Activated gamma-delta T cell (primary cell): Measurements from ENCODE around the gene COX20.
"Not testable (repeated sequence)": the region's sequence is repeated elsewhere in the genome, so short reads cannot be mapped to it uniquely, and the experiment has no call there.

Experiments used
- DNase-seq: peaks from one replicate; lab custom pipeline; 2025; lab: John Stamatoyannopoulos, UW

Gene COX20

GRCh38 chr1:244822878-244823277 lies 12.6 kb upstream of the COX20 start:
- DNase-seq, result no peak

GRCh38 chr1:244826712-244827111 lies 8.7 kb upstream of the COX20 start:
- DNase-seq, result no peak

DNA sequence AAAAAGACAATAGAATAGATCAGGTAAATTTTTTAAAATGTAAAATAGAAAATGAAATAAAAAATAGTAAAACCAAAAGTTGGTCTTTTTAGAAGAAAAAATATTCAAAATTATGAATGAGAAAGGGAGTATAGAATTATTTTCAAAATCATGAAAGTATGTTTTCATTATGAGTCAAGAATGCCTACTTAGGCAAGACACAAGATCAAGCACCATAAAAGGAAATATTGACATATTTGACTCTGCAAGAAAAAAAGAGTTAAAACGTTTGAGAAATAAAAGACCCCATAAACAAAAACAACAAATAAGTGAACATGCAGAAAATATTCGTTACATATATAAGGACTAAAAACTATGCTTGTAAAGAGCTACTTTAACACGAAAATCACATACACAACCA lies 4.8 kb upstream of the COX20 start:
- no peak for DNase-seq

DNA sequence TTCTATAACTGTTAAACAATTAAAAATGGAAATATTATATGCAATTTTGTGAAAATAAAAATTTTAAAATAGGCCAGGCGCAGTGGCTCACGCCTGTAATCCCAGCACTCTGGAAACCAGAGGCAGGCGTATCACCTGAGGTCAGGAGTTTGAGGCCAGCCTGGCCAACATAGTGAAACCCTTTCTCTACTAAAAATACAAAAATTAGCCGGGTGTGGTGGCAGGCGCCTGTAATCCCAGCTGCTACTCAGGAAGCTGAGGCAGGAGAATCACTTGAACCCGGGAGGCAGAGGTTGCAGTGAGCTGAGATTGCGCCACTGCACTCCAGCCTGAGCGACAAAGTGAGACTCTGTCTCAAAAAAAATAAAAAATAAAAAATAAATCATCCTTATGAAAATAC lies 2.2 kb upstream of the COX20 start:
- not testable (repeated sequence) for DNase-seq

- peak; percentile 16 for DNase-seq
Measured at GRCh38 chr1:244833734-244834542, 1.5 kb upstream of the COX20 start.

DNA sequence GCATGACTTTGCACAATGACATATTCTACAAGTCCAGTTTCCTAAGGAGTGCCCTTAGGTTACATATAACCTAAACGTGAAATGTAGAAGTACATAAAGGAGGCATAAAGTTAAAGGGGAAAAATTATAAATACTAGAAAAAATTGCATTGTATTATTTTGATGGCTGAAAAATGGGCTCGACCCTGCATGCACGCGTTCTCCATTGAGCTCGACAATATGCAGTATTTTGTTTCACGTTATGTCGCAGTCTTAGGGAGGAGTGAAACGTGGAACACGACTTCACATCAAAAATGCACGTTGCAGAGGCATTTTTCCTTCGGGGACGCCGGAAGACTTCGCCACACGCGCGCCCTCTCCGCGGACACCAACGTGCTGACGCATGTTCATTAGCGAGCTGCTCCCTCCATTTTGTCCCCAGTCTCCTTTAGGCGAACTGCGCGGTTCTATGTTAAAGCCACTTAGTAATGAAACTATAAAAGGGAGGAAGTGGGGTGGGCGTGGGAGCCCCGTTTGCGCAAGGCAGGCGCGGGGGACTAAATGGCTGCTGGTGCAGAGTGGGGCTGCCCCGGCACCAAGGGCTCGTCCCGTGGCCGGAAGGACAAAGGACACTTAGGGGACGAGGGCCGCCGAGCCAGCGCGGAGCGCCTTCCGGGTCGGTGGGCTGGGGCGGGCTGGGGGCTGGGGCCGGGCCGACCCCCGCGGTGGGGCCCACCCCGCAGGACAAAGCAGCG lies 749 bp upstream of the COX20 start:
- DNase-seq, result peak; percentile 81

DNA sequence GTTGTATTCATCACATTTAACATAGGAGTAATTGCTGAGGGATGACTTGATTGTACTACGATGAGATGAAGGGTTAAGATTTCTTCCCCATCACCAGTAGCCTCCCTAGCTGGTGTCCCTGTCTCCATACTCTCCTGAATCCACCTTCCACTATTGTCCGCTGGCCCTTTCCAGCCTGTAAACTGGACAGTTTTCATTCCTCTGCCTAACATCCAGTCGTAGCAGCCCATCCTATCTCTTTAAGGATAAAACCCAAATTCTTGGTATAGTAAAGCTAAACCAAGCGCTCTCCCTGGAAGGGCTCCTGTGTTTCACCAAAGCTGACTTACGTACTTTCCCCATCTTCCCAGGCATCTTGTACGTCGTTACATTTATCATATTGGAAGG lies 670 bp downstream of the COX20 start:
- DNase-seq, result no peak

DNA sequence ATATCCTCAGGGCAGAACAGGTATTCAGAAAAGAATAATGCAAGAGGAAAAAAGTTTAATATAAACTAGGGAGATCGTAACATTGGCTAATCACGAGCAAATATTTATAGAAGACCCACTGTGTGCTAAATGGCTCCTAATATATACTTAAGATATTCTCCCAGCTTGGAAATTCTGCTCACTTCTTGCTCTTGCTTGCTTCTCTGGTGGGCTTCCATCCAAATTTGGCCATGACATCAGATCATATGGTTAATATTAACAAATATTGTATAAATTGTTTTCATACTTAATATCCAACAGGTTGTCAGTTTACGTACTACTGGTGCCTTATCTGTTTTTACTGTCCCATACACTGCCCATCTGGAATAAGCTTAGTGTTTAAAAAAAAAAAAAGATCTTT lies 1.1 kb downstream of the COX20 start:
- no peak for DNase-seq

- no peak for DNase-seq
Measured at GRCh38 chr1:244837597-244838258, 2.3 kb downstream of the COX20 start.

GRCh38 chr1:244839656-244840055 lies 4.2 kb downstream of the COX20 start:
- no peak for DNase-seq

DNA sequence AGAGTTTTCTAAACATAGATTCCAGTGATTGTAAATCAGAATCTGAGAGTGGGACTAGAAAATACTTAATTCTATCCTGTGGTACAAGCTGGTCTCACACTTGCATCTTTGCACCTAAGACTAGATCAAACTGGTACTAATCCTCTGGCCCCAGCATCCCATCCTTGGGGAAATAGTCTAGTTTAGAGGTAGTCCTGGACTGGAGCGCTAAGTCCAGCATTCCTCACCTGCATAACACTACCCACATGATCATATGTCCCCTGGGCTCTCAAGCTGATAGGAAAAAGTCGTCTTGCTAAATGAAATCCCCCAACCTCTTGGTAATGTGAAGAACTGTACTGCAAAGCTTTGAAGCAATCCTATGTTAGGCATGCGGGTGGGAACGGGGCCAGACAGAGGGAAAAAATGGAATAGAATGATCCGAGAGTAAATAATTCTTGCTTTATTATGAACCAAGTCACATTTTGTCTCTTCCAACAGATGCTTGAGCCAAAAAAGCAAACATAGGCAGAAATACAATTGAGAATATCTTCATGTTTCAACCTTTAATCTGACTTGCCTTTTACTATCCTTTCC lies 4.8 kb downstream of the COX20 start:
- no peak for DNase-seq

GRCh38 chr1:244841273-244841927 lies 5.9 kb downstream of the COX20 start:
- no peak for DNase-seq

DNA sequence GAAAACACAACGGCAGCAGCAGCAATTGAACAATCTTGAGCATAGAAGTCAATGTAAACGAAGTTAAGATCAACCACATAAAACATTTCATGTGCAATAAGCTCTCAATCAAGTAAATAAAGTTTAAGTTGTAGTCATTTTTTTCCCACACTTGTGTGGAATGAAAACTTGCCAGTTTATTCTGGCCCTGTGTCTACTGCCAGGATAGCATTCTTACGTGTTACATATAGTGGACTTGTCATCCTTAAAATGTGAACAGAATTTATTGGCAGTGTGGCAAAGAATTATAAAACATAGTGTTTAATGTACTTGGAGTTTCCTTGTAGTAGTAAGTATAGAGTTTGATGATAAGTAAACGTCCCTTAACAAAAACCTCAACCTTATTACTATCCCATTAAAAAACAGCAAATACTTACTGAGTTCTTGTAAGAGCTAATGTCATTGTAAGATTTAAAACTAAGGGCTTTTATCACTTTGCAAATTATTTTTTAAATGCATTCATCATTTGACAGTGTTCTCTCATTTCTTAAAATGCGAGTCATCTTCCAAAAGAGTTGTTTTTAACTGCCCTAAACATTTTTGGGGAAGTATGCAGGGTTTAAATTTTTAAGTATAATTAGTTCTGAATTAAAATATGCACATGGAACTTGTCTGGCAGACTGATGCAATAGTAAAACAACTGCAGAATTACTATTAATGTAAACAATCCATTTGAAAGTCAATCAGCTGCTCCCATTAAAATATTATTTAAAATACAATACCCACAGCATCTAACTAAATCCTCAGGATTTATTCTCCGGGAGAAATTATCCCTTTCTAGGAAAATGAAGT lies 7.9 kb downstream of the COX20 start:
- DNase-seq, result no peak

DNA sequence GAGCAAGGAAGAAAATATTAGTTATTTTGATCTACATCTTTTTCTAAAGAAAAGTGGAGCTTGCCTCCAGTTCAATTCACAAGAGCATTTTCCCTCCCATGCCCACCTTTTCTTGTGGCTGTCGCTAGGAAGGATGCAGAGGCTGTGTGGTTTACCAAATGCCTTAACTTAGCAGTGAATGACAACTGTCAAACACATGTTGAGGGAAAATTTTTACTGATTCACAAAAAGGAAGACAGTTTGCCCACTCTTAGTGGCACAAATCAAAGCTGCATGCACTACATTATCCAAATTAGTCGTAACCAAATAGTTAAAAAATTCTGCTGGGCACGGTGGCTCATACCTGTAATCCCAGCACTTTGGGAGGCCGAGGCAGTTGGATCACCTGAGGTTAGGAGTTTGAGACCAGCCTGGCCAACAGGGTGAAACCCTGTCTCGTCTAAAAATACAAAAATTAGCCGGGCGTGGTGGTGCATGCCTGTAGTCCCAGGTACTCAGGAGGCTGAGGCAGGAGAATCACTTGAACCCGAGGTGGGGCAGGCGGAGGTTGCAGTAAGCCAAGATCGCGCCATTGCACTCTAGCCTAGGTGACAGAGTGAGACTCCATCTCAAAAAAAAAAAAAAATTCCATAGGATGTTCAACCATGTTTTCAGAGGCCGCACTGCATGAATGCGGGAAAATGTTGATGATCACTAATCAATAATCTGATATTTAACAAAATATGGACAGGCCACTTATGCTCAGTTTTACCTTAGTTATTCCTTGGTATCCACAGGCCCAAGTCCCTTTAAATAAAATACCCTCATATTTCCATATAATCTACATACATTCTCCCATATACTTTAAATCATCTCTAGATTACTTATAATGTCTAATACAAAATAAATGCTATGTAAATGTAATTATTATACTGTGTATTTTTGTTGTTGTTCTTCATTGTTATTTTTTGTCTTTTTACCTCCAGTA lies 9.0 kb downstream of the COX20 start:
- no peak for DNase-seq

DNA sequence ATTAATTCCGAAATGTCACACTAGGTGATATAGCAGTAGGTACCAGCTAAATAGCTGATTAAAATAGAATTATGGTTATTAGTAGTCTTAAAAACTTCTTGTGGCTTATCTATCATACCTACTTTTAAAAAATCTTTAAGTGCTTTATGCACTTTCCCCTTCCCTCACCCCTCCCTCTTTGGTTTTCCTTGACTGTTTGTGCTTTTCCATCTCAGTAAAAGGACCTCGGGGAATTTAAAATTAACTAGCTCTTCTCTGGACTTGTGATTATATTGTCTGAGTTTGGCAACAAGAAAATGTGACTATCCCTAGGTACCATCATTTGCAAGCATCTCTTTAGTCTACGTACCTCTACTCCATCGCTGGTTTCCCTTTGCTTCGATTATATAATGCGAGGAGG lies 11.2 kb downstream of the COX20 start:
- DNase-seq, result no peak

DNA sequence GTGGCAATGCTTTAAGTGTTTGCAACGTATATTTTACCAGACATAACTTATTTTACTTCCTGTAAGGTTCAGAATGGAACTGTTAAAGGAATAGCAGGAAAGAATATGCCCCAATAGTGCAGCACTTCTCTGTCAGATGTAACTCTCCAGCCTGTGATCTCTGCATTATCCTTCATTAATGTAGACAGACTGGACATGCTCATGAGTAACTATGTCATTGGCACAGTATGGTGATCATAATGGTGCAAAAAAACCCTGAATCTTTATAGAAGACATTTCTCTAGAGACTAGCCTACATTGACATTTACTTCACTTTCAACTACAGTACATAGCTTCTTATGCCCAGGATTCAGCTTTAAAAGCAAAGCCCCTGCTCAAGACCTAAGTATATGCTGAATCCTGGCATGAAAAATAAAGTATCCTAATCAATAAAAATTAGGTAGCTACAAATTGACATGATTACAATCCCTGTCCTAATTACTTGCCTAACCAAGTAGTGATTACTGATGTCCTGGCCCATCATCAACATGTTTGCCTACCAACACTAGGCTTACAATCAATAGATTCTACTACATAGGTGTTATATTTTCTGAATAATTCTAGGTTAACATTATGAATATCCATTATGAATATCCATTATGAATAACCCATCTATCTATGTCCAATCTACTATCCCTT lies 13.9 kb downstream of the COX20 start:
- no peak for DNase-seq

DNA sequence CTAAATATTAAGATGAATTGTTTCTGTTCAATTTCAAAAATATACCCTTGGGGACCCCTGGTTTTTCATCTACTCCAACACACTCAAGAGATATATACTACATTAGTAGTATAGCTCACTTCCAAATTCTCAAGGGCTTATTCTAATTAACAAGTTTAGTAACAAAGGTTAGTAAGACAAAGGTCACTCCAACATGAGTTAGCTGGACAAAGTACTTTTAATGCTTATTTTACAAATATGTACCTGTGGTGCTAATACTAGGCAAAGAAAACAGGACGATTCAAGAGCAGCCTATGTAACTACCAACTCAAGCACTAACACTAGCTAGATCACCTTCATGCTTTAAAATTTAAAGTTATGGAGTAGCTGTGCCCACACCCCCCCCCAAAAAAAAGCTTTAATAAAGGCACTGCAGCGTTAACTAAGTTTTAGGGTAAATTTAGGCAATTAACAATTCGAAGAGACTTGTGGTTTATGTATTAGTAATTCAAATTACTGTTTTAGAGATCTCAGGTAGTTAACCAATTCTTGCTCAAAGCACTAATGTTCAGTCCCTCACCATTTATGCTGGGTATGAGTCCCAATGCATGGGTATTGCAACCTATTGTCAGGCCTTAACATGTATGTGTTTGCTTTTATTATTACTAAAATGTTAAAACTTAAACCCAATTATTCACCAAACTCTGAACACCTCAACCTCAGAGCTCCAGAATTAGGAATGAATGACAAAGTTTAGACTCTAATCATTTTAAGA lies 14.8 kb downstream of the COX20 start:
- DNase-seq, result no peak

- no peak for DNase-seq
Measured at GRCh38 chr1:244850896-244851295, 15.4 kb downstream of the COX20 start.
